SU-DHL-6 (cell line): ENCODE measurements around the gene RNU5D-1.

ENCODE experiments used
- H2AFZ ChIP-seq: fragments of 200-600 bp; sonication (generic); 2 replicates; pipeline ENCODE4 v1.6.1; 2014; ENCODE audit warnings: low read depth, mild to moderate bottlenecking, moderate library complexity, mixed read lengths, antibody characterized with exemption, low read length; ENCODE audit not compliant: severe bottlenecking
- H3F3A ChIP-seq: fragments of 200-600 bp; shearing (Covaris generic); 2 replicates; pipeline ENCODE4 v1.6.0; 2016; ENCODE audit warnings: antibody characterized with exemption, mild to moderate bottlenecking; ENCODE audit not compliant: insufficient read depth
- H3K27ac ChIP-seq: fragments of 200-600 bp; sonication (generic); 2 replicates; pipeline ENCODE4 v1.5.1; 2016; ENCODE audit warnings: low read depth, mild to moderate bottlenecking, low read length, moderate library complexity, mixed read lengths
- H3K27me3 ChIP-seq: fragments of 200-600 bp; sonication (generic), shearing (Covaris generic); 2 replicates; pipeline ENCODE4 v1.6.0; 2014; ENCODE audit warnings: mild to moderate bottlenecking, low read length
- H3K36me3 ChIP-seq: fragments of 200-600 bp; sonication (generic); 2 replicates; pipeline ENCODE4 v1.6.1; 2014; ENCODE audit warnings: mild to moderate bottlenecking, low read length, mixed read lengths
- H3K4me2 ChIP-seq: fragments of 300-600, 200-600 bp; shearing (Covaris generic), sonication (generic); 2 replicates; pipeline ENCODE4 v1.6.0; 2014; ENCODE audit warnings: low read length, low read depth, mild to moderate bottlenecking; ENCODE audit not compliant: poor library complexity, severe bottlenecking
- H3K4me3 ChIP-seq: fragments of 200-600 bp; sonication (generic); 2 replicates; pipeline ENCODE4 v1.5.1; 2014; ENCODE audit warnings: antibody characterized with exemption, low read length, mild to moderate bottlenecking, mixed read lengths; ENCODE audit not compliant: insufficient read depth, poor library complexity, severe bottlenecking
- H3K79me2 ChIP-seq: fragments of 200-600 bp; sonication (generic); 2 replicates; pipeline ENCODE4 v1.6.1; 2014; ENCODE audit warnings: mild to moderate bottlenecking, low read length, moderate library complexity; ENCODE audit not compliant: insufficient read depth
- H3K9ac ChIP-seq: fragments of 200-600 bp; sonication (generic); 2 replicates; pipeline ENCODE4 v1.7.0; 2014; ENCODE audit warnings: mild to moderate bottlenecking, low read length
- H3K9me2 ChIP-seq: fragments of 200-600 bp; sonication (generic); replicated peaks from 2 replicates; pipeline ENCODE4 v1.6.1; 2014; ENCODE audit warnings: low read length; ENCODE audit not compliant: insufficient read depth
- H3K9me3 ChIP-seq: fragments of 200-600 bp; sonication (generic); 2 replicates; pipeline ENCODE4 v1.6.1; 2014; ENCODE audit warnings: low read length, mixed read lengths; ENCODE audit not compliant: insufficient read depth
- H4K20me1 ChIP-seq: fragments of 200-600 bp; sonication (generic); 2 replicates; pipeline ENCODE4 v1.6.1; 2014; ENCODE audit warnings: low read depth, mild to moderate bottlenecking, antibody characterized with exemption, low read length, moderate library complexity, mixed read lengths
- CTCF ChIP-seq: fragments of 200-600 bp; sonication (generic); IDR thresholded peaks from one replicate; pipeline ENCODE4 v1.5.1; 2017; ENCODE audit warnings: antibody characterized with exemption, mild to moderate bottlenecking, low read length, moderate library complexity; ENCODE audit not compliant: insufficient read depth, poor library complexity, severe bottlenecking
- EZH2phosphoT487 ChIP-seq: fragments of 200-600 bp; sonication (generic), shearing (Covaris generic); conservative IDR thresholded peaks from 2 replicates; pipeline ENCODE4 v1.6.1; 2018; ENCODE audit warnings: mild to moderate bottlenecking, antibody characterized with exemption, low read length, moderate library complexity, mixed read lengths

Gene RNU5D-1

GRCh38 chr1:44733365-44733764 lies 2.4 kb upstream of the RNU5D-1 start:
- Histone ChIP-seq H3F3A (peaks cover 27% of the 10 kb centered on the region), H3K9me2 (no peaks in the 10 kb centered on the region), H3K9me3 (no peaks in the 10 kb centered on the region), H3K9ac (no peak overlapping the region; the same call in 1 of the 2 replicates), H3K27ac (no peak overlapping the region), H3K4me2 (no peak overlapping the region), H3K27me3 (no peaks in the 10 kb centered on the region), H3K79me2 (no peaks in the 10 kb centered on the region), H3K4me3 (no peak overlapping the region), H2AFZ (no peak overlapping the region), H4K20me1 (no peaks in the 10 kb centered on the region), H3K36me3 (no peaks in the 10 kb centered on the region)
- TF ChIP-seq EZH2phosphoT487 (no peak), CTCF (no peak)

- no peak overlapping the region for H3K4me3 ChIP-seq
Measured at GRCh38 chr1:44724955-44725698, 5.8 kb downstream of the RNU5D-1 start.

DNA sequence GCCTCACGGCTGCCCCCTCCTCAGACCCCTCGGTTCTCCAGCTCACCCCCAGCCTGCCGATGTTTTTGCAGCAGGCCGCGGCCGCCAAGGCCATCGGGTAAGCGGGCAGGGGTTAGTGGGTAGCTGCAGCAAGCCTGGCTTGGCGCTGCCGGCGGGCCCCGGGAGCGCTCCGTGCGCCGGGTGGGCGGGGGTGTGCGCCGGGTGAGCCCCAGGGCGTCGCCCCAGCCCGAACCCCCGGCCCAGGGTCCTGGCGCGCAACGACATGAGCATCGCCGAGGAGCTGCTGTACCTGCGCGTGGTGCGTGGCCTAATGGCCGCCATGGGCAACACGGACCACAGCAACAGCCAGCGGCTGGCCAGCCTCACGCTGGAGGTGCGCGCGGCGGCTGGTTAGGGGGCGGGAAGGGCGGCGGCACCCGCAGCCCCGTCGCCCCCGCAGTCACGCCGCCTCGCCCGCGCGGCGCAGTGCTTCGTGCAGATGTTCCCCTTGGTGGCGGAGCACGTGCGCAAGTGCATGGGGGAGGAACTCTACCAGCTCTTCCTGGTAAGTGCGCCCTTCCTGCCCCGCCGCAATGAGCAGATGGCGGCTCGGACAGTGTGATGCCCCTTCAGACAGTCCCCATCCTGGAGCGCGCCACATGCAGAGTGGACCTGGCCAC lies 6.5 kb downstream of the RNU5D-1 start:
- Histone ChIP-seq H3K4me2 (no peak overlapping the region), H2AFZ (no peak overlapping the region), H3F3A (peaks cover 35% of the 10 kb centered on the region), H3K79me2 (no peaks in the 10 kb centered on the region), H3K9me3 (no peaks in the 10 kb centered on the region), H3K36me3 (no peaks in the 10 kb centered on the region), H3K9ac (no peak overlapping the region), H3K27me3 (no peaks in the 10 kb centered on the region), H4K20me1 (no peaks in the 10 kb centered on the region), H3K27ac (no peak overlapping the region), H3K9me2 (no peaks in the 10 kb centered on the region), H3K4me3 (no peak overlapping the region)
- TF ChIP-seq EZH2phosphoT487 (no peak), CTCF (no peak)

More at GRCh38 chr1:44724955-44725698, 5.8 kb downstream of the RNU5D-1 start:
- Histone ChIP-seq H2AFZ (no peak overlapping the region), H3K27ac (no peak overlapping the region), H3K27me3 (no peaks in the 10 kb centered on the region), H3K9me2 (no peaks in the 10 kb centered on the region), H3K79me2 (no peaks in the 10 kb centered on the region), H3K9me3 (no peaks in the 10 kb centered on the region), H3K36me3 (no peaks in the 10 kb centered on the region), H3K4me2 (no peak overlapping the region), H3K9ac (no peak overlapping the region), H3F3A (peaks cover 39% of the 10 kb centered on the region), H4K20me1 (no peaks in the 10 kb centered on the region)
- TF ChIP-seq EZH2phosphoT487 (no peak), CTCF (no peak)
